HG03342 (cell line): ENCODE measurements around the gene PTRH1.

ENCODE experiments used
- ATAC-seq: cut with Tn5 transposase; IDR thresholded peaks from one replicate; pipeline ENCODE4 v1.9.1; 2021; ENCODE audit warnings: mild to moderate bottlenecking, moderate library complexity; ENCODE audit not compliant: unreplicated experiment

PTRH1 gene

DNA sequence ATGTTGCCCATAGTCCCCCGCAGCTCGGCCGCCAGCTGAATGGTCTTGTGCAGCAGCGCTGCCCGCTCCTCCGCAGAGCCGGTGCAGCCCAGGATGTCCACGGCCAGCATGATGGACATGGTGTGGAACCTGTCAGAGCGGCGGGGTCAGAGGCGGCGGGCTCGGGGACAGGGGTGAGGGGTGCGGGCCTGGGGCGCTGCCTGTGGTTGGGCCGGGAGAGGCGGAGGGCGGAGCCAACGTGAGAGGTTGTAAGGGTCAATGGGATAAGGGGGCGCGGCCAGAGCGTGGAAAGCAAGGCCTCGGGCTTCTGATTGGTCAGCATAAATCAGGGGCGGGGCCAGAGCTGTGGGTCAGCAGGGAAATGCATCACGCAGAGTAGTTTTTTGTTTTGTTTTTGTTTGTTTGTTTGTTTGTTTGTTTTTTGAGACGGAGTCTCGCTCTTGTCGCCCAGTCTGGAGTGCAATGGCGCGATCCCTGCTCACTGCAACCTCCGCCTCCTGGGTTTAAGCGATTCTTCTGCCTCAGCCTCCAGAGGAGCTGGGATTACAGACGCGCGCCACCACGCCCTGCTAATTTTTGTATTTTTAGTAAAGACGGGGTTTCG, 26.5 kb upstream of the PTRH1 start:
- ATAC-seq = no peak

DNA sequence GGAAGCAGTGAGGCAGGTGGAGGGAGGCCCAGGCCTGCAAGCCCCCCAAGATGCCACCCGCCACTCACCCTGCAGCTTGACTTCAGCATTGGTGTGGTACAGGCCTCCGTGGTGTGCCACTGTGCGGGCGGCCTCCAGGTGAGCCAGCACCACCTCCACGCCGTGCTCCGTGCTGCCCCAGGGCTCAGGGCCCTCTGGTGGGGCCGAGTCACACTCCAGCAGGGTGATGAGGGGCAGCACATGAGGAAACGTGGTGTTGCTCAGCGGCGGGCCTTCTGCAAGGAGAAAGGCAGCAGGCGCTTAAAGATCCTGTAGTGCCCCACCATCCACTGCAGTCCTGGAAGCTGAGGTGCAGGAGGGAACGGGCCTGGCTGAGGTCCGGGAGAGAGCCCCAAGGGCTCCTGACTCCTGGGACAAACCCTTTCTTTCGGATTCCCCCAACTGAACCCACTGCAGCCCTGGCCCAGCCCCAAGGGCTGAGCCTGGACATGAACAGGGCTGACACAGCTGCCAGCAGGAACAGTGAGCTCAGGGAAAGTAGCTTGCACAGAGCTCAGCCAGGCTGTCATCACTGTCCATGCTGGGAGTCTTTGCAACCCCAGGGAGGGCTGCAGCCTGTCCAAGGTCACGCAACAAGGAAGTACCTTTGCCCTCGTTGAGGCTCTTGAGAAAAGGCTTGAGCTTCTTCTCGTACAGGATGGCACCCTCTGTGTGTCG, 24.3 kb upstream of the PTRH1 start:
- no peak for ATAC-seq

DNA sequence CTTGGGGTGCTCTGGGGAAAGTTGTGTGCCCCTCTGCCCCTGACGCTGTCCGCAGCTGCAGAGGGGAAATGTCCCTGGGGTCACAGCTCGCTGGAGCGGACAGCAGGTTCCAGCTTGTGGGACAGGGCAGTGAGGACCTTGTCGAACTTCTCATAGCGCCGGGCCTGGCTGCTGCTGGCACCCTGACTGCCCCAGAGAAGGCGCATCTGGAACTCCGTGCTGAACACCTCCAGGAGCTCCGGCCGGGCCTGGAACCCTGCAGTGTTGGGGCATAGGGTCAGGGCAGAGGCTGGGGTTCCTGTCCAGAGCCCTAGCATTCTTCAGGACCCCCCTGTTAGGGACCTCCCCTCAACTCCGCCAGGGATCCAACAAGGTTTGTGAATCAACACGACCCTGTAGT, 23.2 kb upstream of the PTRH1 start:
- no peak for ATAC-seq

DNA sequence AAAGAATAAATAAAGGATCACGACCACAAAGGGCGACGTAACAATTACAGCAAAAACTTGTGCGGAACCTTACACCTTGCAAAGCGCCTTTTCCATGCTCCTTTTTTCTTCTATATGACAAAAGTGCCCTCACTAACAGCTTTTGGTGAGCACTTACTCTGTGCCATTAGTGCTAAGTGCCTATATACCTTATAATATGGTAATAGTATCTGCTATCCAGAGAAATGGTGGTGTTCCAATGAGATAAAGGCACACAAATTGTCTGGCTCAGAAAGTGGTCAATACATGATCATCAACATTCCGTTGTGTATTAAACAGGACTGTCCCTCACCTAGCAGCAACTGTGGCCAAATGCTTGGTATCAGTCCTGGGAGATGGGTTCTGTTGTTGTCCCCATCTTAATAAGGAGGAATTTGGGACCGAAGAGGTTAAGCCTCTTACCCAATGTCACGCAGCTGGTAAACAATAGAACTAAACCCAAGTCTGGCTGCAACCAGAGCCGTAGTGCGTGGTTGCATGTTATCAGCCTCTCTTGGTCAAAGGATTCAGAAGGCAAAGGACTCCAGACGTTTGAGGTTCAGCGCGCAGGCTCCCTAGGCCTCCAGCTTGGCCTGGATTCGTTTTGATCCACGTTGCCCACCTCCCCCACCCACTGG, 20.2 kb upstream of the PTRH1 start:
- ATAC-seq = no peak

DNA sequence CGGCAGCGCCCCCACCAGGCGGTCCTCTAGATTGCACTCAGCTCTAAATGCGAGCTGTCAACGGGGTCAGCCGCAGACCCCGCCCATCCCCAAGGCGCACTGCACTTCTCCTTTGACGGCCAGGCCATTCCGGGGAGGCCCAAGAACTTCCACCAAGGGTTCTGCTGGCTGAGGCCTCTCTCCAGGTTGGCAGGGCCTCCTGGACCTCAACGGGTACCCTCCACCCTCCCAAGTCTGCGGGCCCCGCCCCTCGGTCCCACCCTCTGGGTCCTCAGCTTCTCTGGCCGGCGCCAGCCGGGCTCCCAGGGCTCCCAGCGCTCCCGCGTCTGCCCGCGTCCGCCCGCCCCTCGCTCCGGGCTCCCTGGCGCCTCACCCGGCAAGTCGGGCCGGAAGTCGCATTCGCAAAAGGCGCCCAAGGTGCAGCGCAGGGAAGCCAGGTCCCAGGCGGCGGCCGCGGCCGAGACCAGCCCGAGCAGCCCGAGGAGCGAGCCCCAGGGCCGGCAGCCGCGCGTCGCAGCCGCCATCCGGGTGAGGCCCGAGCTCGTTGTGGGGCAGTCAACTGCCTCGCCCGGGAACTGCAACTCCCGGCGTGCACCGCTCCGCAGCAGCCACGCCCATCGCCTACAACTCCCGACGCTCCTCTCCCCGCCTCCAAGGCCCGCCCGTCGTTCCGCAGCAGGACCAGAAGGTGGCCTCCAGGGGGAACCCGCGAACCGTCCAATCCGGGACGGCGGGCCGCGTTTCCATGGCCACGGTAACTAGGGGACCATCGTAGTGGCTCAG, 19.5 kb upstream of the PTRH1 start, which contains the start of gene TOR2A:
TSS of gene TOR2A (minus strand) at position 548 of the 783 bp plus-strand sequence. CDS start at position 524, 24 bp downstream.
- ATAC-seq = peak; percentile 87

DNA sequence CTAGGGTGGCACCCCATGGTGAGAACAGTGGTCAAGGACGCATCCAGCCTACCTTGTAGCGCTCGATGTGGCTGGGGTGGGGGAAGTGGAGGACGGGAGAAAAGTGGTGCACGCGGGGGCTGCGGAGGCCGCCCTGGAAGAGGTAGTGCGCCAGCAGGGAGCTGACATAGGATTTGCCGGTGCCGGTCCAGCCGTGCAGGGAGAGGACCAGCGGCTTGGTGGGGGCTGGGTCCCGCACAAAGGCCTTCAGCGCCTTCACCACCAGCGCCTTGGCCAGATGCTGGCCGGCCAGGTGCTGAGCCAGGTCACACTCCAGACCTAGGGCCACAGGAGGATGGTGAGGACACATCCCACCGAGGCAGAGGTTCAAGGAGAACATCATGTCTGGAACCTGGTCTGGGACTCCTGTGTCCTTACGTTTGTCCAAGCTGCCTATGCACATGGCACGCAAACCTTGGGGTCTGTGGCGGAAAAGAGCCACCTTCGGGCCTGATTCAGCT, 18.8 kb upstream of the PTRH1 start:
- no peak for ATAC-seq

DNA sequence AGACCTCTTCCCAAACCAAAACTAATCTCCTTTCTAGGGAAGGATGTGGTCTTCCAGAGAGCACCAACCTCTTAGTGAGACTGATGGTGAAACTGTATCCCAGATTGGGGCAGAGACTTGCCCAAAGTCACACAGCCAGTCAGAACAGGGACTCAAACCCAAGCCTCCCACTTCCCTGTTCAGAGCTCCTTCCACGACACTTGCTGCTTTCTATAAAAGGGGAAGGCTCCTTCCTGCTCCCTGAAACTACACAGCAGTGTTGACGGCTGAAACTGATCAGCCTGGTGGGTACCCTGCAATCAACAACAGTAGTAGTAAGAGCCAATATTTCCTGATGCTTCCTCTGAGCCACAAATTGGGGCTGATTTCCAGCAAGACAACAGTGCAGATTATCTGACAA, 18.2 kb upstream of the PTRH1 start:
- no peak for ATAC-seq

DNA sequence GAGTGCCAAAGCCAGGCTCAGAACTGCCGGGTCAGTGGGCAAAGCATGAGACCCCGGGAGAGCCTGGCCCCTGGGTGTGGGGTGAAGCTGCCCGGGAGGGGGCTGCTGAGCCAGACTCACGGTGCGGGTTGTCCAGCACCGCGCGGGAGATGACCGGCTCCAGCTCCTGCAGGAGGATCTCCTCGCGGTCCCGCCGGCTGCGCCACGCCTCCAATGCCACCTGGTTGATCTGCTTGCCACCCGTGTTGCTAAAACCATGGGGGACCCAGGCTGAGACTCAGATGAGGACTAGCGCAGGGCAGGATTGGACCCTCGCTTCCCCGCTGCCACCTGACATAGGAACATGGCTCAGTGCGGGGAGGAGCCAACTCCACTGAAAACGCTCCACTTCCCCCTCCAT, 17.0 kb upstream of the PTRH1 start:
- ATAC-seq = no peak

DNA sequence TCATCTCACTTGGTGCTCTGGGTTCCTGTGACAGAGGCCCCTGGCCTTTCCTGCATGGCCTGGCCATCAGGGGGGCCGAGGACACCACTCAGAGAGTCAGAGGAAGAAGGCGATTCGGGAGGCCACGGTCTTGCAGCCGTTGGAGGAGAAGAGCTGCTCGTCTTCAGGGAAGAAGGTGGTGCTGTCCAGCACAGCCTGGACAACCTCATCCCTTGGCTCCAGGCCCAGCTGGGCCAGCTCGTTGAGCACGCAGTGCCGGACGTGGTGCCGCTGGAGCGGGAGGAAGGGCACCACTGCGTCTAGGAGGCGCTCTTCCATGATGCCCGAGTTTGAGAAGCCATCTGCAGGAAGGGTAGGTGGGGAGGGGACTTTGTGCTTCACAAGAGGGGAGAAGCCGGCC, 16.5 kb upstream of the PTRH1 start:
- no peak for ATAC-seq

DNA sequence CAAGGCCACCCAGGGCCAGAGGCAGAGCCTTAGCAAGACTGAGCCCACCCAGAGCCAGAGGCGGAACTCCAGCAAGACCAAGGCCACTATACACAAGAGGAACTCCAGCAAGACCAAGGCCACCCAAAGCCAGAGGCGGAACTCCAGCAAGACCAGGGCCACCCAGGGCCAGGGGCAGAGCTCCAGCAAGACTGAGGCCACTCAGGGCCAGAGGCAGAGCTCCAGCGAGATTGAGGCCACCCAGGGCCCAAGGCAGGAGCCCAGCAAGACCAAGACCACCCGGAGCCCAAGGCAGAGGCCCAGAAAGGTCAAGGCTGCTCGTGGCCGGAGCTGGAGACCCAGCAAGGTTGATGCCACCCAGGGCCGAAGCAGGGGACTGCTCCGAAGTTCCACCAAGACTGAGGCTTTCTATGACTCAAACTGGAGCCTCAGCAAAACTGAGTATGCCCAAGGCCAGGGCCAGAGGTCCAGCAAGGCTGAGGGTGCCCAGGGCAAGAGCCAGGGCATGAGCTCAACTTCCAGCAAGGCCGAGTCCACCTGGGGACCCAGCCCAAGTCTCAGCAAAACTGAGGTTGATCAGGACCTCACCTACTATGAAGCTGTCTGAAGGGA, 15.4 kb upstream of the PTRH1 start:
- ATAC-seq = no peak

DNA sequence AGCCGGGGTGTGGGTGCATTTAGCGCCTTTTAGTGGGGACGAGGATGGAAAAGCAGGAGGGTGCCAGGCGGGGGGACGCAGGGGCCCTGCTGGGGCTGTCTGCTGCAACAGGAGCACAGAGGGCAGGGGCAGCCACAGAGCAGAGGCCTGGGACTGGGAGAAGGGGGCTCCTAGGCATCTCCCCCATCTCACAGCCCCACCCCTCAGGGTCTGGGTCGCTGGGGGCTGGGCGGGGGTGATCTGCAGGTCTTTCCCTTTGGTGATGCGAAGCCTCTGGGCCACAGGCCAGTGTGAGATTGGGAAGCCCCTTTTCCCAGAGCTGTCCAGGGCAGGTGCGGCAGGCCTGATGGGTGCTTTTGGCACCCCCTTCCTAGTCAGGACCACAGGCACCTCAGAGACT, 14.8 kb upstream of the PTRH1 start:
- ATAC-seq = no peak

DNA sequence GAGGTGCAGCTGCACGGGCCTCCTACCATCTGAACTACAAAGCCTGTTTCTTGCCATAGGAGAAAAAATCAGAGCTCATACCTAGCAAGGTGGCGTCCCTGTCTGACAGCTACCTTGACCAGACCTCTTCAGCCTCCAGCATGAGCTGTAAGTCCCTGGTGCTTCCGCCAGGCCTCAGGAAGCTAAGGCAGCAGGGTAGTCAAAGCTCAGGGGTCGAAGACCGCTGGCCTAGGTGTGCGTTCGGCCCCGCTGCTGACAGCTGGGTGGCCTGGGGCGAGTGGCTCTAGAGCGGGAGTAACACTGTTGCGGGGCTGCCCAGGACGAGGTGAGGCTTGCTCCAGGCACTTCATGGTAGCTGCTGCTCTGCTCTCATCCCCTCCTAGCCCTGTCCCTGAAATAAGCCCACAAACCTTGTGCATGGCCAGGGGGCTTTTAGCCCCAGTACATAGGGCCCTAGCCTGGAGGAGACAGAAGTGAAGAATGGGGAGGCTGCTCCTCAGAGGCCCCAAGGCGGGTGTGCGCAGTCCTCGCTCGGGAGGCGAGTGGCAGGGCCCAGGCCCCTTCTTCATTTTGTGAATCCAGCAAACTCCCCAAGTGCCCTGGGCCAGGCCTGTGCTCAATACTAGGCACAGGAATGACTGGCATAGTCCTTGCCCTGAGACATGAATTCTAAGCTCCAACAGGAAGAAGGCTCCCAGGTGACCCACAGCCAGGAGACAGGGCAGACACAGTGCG, 14.2 kb upstream of the PTRH1 start:
- ATAC-seq = no peak

DNA sequence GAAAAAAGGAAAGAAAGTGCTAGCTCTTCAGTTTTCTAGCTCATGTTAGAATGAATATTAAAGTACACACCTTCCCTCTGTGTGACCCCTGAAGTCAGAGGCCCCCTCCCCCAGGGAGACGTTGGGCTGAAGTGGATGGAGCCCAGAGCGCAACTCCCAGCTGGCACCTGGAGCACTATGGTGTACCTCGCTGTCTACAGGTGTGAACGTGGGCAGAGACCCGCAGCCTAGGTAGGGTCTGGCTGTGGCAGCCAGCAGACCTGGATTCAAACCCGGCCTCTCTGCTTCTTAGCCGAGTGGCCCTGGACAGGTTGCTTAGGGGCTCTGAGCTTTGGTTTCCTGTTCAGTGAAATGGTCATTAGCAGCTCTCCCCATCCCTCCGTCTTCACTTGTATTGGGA, 13.3 kb upstream of the PTRH1 start:
- ATAC-seq = no peak

DNA sequence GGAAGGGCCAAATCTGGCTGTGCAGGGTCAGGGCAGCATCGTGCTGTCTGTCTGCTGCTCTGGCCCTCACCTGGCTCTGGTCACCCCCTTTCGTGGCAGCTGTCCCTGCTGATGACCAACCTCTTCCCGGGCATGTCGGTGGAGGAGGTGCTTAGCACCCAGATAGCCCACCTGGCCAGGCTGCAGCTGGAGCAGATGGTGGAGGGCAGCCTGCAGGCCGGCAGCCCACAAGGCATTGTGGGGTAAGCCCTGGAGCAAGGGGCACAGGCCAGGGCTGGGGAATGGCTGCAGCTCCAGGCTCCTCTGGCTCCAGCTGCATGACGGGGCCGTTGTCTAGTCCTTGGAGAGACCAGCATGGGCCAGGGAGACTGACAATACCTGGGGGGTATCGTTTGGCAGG, 11.4 kb upstream of the PTRH1 start:
- ATAC-seq = no peak

DNA sequence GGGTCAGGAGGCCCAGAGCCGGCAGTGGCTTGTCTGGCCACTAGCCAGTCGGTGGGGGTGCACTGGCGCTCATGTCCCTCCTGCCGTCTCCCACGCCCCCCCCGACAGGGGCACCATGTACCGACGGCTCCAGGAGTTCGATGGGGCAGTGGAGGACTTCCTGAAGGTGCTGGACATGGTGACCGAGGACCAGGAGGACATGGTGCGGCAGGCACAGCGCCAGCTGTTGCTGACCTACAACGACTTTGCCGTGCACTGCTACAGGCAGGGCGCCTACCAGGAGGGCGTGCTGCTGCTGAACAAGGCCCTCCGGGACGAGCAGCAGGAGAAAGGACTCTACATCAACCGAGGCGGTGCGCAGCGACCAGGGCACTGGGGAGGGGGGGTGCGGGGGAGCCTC, 8.5 kb upstream of the PTRH1 start:
- no peak for ATAC-seq

DNA sequence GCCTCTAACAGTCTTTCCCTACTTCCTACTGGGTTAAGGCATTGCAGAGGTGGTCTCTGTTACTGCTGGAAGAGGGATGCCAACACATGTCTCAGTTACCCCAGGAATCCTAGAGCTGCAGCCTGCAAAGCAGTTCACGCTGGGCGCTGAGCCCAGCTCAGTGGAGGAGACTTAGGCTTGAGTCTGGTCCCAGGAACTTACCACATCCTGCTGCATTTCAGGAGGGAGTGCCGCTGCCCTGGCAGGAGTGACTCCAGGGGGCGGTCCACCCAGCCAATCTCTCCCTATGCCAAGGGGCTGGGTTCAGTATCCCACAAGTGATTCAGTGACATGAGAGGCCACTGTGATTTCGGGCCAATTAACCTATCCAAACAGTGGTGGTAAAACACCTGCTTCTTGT, 8.0 kb upstream of the PTRH1 start:
- no peak for ATAC-seq

DNA sequence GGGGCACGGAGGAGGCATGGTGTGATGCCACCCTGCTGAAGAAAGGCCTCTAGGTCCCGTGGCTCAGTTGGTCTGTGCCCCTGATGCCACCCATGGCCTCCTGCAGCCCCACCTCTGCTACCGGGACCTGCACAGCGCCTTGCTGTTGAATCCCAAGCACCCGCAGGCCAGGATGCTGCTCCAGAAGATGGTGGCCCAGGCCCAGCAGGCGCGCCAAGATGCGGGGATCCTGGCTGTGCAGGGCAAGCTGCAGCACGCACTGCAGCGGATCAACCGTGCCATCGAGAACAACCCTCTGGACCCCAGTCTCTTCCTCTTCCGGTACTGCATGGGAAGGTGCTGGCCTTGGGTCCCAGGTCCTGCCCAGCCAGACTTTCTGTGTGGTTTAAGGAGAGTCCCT, 7.5 kb upstream of the PTRH1 start:
- ATAC-seq = no peak

DNA sequence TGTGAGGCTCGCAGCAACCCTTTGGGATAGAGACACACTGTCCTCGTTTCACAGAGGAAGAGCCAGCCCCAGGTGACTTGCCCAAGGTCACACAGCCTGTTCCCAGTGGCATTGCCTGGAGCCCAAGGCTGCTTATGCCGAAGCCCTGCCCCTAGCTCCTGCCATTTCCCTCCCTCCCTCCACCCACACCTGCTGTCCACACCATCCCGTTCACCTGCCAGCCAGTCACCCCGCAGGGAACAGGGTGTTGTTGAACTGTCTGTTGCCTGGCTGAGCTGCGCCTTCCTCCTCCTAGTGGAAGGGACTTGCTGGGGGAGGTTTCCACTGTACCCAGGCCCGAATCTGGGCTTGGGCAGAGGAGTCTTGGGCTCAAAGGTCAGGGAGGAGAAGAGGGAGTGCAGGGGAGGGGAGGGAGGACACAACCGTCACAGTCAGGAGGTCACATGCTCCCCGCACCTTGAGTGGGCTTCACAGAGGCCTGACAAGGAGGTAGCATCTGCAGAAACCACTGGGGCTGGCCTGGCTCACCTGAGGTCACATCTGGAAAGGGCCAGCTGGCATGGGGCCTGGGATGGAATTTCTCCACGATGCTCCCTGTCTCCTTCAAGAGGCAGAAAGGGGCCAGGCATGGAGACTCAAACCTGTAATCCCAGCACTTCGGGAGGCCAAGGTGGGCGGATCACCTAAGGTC, 6.7 kb upstream of the PTRH1 start:
- ATAC-seq = no peak

DNA sequence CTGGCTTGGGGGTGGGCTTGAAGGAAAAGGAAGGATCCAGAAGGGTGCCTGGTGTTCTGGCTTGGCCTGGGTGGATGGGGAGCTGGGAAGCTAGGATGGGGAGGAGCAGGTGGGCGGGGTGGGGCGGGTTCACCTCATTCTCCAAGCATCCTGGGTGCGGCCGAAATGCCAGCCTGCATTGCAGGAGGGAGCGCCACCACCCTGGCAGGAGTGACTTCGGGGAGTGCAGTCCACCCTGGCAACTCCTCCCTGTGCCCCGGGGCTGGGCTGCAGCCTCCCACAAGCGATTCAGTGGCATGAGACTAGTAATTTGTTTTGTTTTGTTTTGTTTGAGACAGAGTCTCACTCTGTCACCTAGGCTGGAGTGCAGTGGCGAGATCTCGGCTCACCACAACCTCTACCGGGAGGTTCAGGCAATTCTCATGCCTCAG, 5.9 kb upstream of the PTRH1 start:
- no peak for ATAC-seq

DNA sequence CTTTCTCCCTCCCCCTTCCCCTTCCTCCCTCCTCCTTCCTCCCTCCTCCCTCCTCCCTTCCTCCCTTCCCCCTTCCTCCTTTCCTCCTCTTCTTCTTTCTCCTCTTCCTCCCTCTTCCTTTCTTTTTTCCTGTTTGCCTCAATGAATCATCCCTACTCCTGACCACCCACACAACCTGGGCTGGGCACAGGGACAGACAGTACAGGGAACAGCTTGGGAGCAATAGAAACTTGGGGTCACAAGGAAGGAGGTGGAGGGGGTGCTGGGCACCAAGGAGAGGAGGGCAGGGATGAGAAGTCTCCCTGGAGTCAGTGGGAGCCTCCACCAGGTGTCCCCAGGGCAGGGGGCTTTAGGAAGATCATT, 5.4 kb upstream of the PTRH1 start:
- no peak for ATAC-seq
